Femur (tissue), 1 donor: ENCODE measurements around the gene WDR18.
"Not testable (repeated sequence)": the region's sequence is repeated elsewhere in the genome, so short reads cannot be mapped to it uniquely, and the experiment has no call there.

Source experiments
- DNase-seq: peaks from one replicate; pipeline ENCODE4 v3.0.0-alpha.2; 2017

The WDR18 gene

DNA sequence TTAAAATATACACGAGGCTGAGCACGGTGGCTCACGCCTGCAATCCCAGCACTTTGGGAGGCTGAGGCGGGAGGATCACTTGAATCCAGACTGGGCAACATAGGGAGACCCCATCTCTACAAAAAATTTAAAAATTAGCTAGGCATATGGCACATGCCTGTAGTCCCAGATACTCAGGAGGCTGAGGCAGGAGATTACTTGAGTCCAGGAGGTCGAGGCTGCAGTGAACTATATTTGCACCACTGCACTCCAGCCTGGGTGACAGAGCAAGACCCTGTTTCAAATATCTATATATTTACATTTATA, 39.7 kb downstream of the WDR18 start:
- not testable (repeated sequence) for DNase-seq

DNA sequence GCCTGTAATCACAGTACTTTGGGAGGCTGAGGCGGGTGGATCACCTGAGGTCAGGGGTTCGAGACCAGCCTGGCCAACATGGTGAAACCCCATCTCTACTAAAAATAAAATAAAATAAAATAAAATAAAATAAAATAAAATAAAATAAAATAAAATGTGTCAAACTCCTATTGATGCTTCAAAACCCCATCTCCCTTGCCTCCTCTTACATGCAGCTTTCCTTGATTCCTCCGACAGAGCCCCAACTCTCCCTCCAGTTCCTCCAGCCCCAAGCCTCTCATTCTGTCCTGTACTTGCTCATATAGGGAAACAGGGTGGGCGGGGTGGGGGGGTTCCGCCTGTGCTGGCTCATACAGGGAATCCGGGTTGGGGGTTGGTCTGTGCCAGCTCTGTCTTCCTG, 40.9 kb downstream of the WDR18 start:
- not testable (repeated sequence) for DNase-seq

DNA sequence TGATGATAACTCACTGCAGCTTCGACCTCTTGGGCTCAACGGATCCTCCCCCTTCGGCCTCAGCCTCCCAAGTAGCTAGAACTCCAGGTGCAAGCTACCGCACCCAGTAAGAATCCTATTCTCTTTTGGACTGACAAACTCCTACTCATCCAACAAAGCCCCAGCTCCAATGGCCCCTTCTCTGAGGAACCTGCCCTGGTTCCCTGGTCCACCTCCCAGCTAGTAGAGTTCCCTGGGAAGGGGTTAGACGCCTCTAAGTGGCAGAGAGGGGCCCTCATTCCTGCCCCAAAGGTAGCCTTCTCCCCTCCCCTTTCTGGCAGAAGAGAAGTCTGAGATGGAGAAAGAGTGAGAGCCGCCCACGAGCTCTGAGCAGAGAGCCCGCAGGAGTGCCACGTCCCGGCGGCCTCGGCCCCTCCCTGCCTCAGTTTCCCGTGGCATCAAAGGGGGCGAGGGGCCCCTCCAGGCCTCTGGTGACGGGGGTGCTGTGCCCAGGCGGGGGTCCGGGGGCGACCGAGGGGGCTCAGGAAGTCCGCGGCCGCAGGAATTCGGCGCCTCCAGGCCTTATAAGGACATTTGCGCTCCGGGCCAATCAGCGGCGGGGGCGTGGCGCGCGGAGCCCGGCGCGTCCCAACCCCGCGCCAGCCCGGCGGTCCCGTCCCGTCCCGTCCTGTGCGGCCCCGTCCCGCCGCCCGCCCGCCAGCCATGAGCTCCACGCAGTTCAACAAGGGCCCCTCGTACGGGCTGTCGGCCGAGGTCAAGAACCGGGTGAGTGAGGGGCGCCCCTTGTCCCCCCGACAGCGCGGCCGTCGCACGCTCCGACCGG, 42.0 kb downstream of the WDR18 start, which contains the start of gene CNN2:
Gene CNN2, plus strand, starts transcription at position 649 of the 823 bp plus-strand sequence. Its CDS starts 54 bp downstream, at position 703.
- peak; percentile 87 for DNase-seq

DNA sequence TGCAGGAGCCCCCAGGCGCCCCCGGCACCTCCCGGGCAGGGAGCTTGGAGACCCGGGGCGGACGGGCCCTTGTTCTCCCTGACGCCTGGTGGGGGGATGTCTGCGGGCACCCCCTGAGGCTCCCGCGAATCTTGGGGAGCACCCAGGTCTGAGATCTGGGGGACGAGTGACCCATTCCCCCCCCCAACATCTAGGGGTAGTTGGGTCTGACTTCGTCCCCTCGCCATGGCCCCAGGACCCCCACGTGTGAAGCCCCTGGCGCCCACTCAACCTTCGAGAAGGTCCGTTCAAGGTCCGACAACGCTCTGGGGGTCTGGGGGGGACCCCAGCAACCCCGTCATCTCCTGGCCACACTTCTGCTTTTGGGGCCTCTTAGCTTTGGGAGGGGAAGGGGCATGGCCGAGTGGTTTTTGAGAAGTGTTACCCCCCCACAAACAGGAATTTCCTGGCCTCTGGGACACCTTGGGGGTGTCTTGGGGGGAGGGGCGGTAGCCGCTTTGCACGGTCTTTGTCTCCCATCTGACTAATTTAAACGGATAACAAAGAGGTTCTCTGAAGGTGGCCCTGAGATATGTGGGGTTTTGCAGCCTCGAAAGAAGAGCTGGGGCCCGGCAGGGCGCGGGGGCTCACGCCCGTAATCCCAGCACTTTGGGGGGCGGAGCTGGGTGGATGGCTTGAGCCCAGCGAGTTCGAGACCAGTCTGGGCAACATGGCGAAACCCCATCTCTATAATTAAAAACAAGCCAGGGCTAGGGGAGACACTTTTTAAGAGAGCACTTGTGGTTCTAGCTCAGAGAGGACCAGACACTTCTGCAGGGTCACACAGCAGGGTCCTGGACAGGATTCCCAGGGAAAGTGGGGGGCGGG, 42.9 kb downstream of the WDR18 start:
- no peak for DNase-seq

DNA sequence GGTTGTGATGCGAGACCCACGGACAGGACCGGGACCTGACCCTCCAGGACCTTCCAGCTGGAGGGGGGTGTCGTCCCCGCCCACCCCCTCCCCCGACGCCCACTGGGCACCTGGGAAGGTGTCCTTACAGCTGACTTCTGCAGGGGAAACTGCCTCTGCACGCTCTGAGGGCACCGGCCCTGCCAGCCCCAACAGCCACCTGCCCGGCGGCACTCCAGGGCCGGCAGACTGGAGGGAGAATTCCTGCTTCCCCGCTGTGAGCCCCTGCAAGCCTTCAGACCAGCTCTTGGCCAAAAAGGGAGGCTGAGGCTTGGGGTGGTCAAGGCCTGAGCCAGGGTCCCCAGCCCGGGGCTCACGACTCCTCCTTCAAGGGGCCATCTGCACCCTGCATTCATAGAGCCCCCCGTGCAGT, 43.5 kb downstream of the WDR18 start:
- no peak for DNase-seq

DNA sequence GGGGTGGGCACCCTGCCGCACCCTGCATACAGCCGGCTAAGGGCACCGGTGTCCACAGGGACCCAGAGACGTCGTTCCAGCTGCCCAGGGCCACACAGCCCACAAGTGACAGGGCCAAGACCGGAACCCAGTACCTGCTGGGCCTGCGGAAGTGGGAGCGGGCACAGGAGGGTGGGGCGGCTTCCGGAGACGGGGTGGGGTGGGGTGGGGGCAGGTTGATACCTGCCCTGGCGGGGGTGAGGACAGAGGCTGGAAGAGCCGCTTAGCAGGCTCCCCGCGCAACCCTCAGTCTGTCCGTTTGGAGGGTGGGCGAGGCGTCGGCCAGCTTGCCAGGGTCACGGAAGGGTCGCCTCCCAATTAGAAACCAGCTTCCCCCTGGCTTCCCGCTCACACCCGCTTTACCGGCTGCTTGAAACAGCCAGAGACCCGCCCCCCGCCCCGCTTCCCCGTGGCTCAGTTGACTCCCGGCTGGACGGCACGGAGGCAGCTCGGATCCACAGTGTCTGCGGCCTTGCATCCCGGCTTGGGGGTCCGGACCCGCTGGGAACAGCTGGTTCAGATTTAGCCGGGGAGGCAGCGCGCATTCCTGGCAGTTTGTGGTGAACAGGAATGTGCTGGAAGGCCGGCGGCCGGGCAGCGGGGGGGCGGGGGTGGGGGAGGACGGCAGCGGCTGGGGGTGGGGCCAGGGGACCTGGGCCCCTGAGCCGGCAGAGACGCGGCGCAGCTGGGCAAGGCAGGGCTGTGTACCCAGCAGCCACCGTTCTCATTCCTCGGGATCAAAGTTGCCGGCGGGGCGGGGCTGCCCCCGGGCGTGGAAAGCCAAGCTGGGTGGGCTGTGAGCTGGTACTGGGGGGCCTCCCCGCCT, 44.1 kb downstream of the WDR18 start:
- peak; percentile 91 for DNase-seq

DNA sequence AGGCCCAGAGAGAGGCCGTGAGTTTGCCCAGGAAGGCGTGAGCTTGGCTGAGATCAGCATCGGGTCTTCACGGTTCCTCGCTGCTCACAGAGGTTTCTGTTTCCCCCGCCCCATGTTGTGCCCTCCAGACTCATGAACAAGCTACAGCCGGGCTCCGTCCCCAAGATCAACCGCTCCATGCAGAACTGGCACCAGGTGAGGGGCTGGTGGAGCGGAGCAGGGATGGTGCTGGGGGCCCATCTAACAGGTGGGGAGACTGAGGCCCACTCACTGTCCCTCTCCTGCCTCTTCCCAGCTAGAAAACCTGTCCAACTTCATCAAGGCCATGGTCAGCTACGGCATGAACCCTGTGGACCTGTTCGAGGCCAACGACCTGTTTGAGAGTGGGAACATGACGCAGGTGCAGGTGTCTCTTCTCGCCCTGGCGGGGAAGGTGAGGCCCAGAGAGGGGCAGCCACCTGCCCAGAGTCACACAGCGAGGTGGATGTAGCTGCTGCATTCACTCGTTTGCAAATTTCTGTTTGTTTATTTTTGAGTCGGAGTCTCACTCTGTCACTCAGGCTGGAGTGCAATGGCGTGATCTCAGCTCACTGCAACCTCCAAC, 48.2 kb downstream of the WDR18 start:
- DNase-seq: no peak

DNA sequence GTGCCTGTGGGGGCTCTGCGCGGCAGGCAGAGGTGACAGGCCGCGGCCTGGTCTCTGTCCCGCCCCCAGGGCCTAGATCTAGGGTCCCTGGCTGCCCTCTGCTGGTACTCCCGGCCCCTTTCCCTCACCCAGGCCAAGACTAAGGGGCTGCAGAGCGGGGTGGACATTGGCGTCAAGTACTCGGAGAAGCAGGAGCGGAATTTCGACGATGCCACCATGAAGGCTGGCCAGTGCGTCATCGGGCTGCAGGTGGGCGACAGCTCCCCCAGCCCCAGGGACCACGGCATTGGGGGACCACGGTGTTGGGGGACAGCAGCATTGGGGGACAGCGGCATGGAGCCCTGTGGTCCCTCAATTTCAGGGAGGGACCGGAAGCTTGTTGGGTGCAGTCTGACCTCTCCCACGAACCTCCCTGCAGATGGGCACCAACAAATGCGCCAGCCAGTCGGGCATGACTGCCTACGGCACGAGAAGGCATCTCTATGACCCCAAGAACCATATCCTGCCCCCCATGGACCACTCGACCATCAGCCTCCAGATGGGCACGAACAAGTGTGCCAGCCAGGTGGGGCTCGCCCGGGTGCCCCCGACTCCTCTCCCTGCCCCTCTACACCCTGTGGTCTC, 52.0 kb downstream of the WDR18 start:
- DNase-seq: no peak

DNA sequence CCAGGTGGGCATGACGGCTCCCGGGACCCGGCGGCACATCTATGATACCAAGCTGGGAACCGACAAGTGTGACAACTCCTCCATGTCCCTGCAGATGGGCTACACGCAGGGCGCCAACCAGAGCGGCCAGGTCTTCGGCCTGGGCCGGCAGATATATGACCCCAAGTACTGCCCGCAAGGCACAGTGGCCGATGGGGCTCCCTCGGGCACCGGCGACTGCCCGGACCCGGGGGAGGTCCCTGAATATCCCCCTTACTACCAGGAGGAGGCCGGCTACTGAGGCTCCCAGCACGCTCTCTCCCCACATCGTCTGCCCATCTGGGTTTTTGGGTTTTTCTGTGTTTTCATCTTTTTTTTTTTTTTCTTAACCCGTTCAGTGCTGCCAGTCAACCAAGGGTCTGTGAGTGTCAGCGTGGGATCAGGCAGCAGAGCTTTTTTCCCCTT, 53.5 kb downstream of the WDR18 start:
- DNase-seq: no peak

DNA sequence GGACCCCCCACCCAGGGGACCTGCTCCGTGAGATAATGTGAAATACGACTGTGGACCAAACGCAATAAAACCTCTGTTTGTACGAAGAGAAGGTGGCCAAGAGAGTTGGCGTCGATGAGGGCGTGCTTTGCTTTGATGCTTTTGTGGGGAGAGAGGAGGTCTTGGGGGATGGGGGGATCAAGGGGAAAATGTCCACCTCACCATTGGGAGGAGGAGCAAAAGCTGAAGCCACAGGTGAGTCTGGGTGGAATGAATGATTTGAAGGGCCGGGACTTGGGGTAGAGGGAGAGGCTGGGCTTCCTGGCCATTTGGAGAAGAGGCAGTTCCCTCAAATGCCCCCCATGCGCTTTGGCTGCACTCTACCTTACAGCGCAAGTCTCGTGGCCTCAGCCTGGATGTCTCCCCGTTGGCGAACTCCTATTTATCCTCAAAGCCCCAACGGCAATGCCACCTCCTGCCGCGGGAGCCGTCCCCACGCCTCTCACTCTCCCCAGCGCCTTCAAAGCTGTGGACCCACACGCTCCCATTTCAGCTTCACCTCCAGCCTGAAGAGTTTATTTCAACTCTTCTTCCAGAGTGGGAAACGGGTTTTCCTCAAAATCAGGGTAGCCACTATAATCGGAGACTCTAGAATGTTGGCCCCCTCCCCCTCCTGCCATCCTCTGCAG, 55.0 kb downstream of the WDR18 start:
- no peak for DNase-seq

DNA sequence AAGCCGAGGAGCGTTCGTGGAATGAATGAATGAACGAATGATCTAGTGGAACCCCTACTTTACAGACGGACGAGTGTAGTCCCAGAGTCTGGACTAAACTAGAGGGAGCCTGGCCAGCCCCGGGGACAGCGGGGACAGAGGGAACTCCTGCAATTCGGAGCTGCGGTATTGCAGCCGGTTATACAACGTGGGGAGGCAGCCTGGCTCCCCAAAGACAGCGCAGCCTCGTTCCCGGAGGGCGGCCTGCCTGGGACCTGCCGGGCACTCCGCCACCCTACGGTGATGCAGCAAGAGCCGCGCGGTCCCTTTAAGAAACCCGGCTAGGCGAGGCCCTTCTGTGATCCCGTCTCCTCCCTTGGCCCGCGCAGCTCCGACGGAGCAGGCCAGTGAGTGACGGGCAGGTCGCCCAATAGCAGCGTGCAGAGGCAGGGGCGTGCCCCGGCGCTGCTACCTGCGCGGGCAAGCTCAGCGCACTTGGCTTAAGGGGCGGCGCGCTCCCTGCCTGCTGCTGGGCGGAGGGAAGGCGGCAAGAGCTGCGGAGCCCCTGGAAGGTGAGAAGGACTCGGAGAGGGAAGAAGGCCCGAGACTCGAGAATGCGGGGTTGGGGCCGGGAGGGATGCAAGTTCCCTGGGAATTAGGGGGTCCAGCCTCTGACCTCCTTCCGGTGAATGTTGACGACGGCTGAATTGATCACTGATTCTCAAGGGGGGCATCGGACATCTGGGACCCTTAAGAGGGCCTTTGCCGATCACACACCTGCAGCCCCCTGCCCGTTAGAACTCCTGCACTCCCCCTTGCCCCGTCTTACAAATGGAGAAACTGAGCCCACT, 55.7 kb downstream of the WDR18 start, which contains the start of gene ABCA7:
Gene ABCA7, plus strand, starts transcription at position 462 of the 830 bp plus-strand sequence. CDS start 1,255 bp downstream, outside the sequence.
- peak; percentile 97 for DNase-seq

DNA sequence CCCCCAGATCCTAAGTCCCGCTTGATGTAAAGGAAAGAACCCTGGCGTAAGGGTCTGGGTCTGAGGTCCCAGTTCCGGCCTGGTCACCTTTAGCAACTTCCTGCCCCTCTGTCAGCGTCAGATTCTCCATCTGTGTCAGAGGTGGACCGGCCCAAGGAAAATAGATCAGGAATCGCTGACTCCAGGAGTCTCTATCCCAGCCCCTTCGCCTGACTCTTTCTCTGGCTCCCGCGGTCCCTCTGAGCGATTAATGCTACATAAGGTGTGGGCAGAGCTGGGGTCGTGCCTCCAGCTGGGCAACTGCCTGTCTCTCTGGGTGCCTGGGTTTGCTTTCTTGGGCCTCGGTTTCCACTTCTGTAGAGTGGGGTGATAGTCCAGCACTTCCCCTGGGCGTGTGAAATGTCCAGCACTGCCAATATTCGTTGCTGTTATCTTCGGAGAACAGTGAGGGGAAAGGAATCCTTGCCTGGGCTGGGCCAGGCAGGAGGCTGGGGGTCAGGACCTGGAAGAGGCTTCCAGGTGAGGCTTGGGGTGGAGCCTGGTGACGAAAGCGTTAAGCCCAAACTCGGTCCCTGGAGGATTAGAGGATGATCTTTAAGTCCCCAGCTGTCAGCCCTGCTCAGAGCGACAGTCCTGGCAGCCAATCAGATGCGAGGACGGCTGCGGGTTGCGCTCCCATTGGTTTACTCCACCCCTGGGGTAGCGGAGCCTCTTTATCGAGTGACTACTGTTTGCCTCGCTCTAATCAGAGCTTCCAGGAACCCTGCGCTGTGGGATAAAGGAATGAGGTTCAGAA, 56.5 kb downstream of the WDR18 start:
- peak; percentile 93 for DNase-seq

DNA sequence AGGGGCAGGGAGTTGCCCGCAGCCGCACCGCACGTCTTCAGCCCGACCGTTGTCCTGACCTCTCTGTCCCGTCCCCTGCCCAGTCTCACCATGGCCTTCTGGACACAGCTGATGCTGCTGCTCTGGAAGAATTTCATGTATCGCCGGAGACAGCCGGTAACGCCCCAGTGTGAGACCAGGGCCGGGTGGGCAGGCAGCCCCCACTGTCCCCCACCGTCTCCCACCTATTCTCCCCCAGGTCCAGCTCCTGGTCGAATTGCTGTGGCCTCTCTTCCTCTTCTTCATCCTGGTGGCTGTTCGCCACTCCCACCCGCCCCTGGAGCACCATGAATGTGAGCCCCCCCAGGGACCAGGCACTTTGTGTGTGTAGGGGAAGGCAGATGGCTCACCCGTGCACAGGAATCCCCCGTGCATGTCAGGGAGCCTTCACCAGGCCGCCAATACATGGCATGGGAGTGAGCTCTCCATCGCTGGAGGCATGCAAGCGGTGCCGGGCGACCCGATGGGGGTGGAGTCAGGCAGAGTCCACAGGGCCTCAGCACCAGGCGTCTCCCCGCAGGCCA, 57.2 kb downstream of the WDR18 start:
- DNase-seq: no peak

DNA sequence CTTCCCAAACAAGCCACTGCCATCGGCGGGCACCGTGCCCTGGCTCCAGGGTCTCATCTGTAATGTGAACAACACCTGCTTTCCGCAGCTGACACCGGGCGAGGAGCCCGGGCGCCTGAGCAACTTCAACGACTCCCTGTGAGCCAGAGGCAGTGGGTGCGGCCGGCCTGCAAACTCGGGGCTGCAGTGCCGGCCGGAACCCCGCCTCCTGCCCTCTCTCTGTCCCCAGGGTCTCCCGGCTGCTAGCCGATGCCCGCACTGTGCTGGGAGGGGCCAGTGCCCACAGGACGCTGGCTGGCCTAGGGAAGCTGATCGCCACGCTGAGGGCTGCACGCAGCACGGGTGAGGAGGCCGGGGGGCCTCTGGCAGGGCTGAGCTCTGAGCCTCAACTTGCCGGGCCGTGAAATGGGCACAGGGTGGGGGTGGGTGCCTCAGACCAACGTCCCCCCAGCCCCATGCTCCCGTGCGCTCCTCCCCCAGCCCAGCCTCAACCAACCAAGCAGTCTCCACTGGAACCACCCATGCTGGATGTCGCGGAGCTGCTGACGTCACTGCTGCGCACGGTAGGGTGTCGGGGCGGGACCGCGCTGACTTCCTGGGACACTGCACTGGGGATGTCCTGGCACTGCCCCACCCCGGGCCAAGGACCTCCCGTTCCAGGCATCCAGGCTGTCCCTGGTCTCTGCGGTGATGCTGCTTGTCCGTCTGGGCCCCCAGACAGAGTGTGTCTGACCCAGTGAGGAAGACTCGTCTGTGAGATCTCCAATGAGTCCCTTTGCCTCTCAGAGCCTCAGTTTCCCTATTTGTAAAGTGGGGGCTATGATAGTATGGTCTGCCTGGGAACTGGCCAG, 57.9 kb downstream of the WDR18 start:
- DNase-seq: peak; percentile 83

DNA sequence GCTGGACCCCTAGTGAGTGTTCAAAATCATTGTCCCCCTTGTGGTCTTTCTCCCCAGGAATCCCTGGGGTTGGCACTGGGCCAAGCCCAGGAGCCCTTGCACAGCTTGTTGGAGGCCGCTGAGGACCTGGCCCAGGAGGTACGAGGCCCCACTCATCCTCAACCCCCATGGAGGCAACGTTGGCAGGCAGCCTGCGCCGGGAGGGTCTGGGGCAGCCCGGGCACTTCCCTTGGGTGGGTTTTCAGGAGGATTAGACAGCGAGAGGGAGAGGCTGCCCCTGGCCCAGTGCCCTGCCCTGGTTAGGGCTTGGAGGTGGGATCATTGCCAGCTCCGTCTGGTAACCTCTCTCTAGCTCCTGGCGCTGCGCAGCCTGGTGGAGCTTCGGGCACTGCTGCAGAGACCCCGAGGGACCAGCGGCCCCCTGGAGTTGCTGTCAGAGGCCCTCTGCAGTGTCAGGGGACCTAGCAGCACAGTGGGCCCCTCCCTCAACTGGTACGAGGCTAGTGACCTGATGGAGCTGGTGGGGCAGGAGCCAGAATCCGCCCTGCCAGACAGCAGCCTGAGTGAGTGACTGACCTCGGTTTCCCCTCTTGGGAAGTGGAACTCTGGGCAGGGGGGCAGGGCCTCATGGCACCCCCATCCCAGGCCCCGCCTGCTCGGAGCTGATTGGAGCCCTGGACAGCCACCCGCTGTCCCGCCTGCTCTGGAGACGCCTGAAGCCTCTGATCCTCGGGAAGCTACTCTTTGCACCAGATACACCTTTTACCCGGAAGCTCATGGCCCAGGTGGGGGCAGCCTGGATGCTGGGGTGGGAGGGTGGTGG, 58.8 kb downstream of the WDR18 start:
- DNase-seq: peak; percentile 60
